ENCODE data around the gene SOS1.

SOS1 gene

DNA sequence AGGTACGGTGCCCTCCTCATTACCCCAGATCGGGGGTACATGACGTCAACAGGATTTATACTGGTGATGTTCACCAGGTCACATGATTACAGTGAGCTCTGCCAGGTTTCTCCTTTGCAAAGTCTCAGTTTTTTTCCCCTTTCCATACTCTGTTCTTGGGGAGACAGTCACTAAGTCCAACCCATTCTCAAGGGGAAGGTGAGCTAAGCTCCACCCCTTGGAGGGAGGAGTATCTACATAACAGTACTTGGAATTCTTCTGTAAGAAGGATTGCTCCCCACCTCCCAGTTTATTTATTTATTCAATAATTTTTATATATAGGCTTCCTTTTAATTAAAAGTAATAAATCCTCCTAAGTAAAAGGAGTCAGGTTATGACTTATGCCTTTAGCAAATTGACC, 34.1 kb upstream of the SOS1 start:
- H3K27me3 ChIP-seq (ENCODE audit: insufficient read depth, poor library complexity, severe bottlenecking), result no peaks in the 10 kb centered on the region
- DNase-seq (ENCODE audit: low read depth in 1 of 2, low spot score in 1 of 2), result no peak
- no peak for TF ChIP-seq GABPA (IDR thresholded peaks at IDR 0.05; ENCODE audit: low read depth)
- no peak overlapping the region for H3K4me3 ChIP-seq (replicated peaks; ENCODE audit: insufficient read depth, low read length)
- H3K27ac ChIP-seq (replicated peaks), result no peak overlapping the region

DNA sequence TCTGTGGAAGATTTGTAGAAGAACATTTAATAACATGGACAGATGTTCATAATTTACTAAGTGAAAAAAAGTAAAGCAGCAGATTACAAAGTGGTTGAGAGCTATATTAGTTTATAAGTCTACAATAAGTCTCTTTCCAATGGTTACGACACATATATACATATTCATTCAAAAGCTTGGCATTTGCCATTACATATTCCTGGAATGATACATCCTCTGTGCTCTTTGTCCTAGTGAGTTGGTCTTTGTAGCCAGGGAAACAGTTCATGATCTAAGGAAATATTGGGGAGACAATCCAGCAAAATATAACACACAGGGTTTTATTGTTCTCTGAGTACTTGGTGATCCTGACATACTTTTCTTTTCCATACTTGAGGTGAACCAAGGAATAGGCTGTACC, 32.5 kb upstream of the SOS1 start:
- Histone ChIP-seq H3K4me3 (replicated peaks; ENCODE audit: insufficient read depth, low read length) (no peak overlapping the region), H3K27me3 (ENCODE audit: insufficient read depth, poor library complexity, severe bottlenecking) (no peaks in the 10 kb centered on the region), H3K27ac (replicated peaks) (no peak overlapping the region)
- no peak for DNase-seq (ENCODE audit: low read depth in 1 of 2, low spot score in 1 of 2)
- TF ChIP-seq POLR2AphosphoS5 (IDR thresholded peaks at IDR 0.05; ENCODE audit: low read depth) (no peak), REST (IDR thresholded peaks at IDR 0.05; ENCODE audit: insufficient replicate concordance, low read depth) (no peak), GABPA (IDR thresholded peaks at IDR 0.05; ENCODE audit: low read depth) (no peak)
- TF ChIP-seq, protein P1, sequence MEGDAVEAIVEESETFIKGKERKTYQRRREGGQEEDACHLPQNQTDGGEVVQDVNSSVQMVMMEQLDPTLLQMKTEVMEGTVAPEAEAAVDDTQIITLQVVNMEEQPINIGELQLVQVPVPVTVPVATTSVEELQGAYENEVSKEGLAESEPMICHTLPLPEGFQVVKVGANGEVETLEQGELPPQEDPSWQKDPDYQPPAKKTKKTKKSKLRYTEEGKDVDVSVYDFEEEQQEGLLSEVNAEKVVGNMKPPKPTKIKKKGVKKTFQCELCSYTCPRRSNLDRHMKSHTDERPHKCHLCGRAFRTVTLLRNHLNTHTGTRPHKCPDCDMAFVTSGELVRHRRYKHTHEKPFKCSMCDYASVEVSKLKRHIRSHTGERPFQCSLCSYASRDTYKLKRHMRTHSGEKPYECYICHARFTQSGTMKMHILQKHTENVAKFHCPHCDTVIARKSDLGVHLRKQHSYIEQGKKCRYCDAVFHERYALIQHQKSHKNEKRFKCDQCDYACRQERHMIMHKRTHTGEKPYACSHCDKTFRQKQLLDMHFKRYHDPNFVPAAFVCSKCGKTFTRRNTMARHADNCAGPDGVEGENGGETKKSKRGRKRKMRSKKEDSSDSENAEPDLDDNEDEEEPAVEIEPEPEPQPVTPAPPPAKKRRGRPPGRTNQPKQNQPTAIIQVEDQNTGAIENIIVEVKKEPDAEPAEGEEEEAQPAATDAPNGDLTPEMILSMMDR (IDR thresholded peaks at IDR 0.05; ENCODE audit: insufficient read depth, low read length), result no peak

- no peak overlapping the region for H3K4me3 ChIP-seq (replicated peaks; ENCODE audit: insufficient read depth, low read length)
- H3K27ac ChIP-seq (replicated peaks), result no peak overlapping the region
- no peak for TF ChIP-seq REST (IDR thresholded peaks at IDR 0.05; ENCODE audit: insufficient replicate concordance, low read depth)
- no peaks in the 10 kb centered on the region for H3K27me3 ChIP-seq (ENCODE audit: insufficient read depth, poor library complexity, severe bottlenecking)
- no peak for DNase-seq (ENCODE audit: low read depth in 1 of 2, low spot score in 1 of 2)
Observed at GRCh38 chr2:39152504-39152903, 31.7 kb upstream of the SOS1 start.

GRCh38 chr2:39150890-39151497, 30.1 kb upstream of the SOS1 start:
- H3K4me3 ChIP-seq (replicated peaks; ENCODE audit: insufficient read depth, low read length), result no peak overlapping the region
- TF ChIP-seq REST (IDR thresholded peaks at IDR 0.05; ENCODE audit: insufficient replicate concordance, low read depth) (no peak), GABPA (IDR thresholded peaks at IDR 0.05; ENCODE audit: low read depth) (no peak), SPI1 (IDR thresholded peaks at IDR 0.05; ENCODE audit: borderline replicate concordance, low read depth) (no peak), POLR2AphosphoS5 (IDR thresholded peaks at IDR 0.05; ENCODE audit: low read depth) (no peak)
- TF ChIP-seq, protein P1 (IDR thresholded peaks at IDR 0.05; ENCODE audit: insufficient read depth, low read length), result no peak
- H3K27ac ChIP-seq (replicated peaks), result no peak overlapping the region
- no peaks in the 10 kb centered on the region for H3K27me3 ChIP-seq (ENCODE audit: insufficient read depth, poor library complexity, severe bottlenecking)
- no peak for DNase-seq (ENCODE audit: low read depth in 1 of 2, low spot score in 1 of 2)
